ENCODE results near the gene MAPK10. TPM values are rescaled to one million over a fixed set of nuclear protein-coding genes. Genes with fewer than 3 reads are reported as not detected.

Gene MAPK10
- total RNA-seq, 6 experiments from 2014 or later, result 0.74 to 1.9 (median 1.6) TPM

DNA sequence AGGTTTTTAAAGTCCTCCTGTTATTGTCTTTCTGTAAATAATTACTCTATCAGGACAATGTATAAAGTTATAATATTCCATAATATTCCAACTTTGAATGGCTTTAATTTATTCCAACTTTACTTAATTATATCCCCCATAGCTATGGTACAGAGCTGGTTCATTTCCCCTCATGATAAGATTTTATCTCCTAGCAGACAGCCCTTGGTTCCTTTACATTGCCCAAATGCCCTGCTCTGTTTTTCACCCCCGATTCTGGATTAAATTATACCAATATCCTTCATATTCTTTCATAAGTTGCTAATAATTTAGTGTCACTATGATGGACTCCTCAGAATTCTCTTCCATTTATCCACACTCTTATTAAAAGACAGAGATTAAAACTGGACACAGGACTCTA lies 340.5 kb downstream of the MAPK10 start:
- intact Hi-C loops (cut with DNase I), result no loop called here
- 82% methylated on average over 1 of the region's 1 CpG for WGBS (ENCODE audit: insufficient coverage, low coverage, low lambda C conversion rate, missing lambda C conversion rate)
- ATAC-seq, result no peak

DNA sequence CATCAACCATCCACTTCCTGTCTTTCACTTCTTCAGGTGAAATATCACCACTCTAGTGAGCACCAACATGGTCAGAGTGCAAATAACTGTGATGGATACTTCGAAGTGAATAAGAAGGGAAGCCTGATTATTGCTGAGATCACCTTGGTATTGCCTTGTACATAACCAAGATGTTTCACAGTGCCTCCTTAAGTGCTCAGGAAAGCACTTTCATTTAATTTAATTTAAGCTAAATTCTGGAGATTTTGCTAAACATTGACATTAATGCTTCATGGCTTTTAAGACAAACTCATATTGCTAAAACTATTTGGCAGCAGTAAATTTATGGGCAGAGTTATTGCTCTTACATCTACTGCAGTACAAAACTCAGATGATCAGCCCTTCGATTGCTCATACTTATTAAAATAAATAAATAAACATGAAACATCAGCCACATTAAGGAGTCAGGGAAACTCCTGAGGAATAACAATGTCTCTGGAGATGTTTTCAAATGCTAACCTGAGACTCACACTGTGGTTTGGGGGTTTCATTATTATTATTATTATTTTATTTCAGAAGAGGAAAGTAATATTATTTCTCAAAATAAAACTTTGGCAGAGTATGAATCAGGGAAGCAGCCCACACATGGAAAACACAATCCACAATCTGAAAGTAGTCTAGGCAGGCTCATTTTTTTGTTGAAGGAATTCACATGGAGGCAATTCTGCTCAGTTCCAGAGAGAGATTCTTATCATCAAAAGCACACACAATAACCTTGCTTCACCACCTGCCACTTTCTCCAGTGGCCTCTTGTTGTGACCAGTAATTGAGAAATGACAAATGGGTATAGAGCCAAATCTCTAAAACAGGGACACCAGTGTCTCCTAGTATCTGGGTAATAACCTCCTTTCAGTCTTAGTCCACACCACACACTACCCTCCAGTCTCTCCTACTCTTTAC lies 344.2 kb downstream of the MAPK10 start:
- no peaks in the 10 kb centered on the region for H3K27me3 ChIP-seq
- no peaks in the 10 kb centered on the region for H3K36me3 ChIP-seq
- intact Hi-C loops (cut with DNase I), result no loop called here
- H3K4me3 ChIP-seq, result no peak overlapping the region
- no peak for TF ChIP-seq POLR2A (IDR thresholded peaks at IDR 0.05)
- TF ChIP-seq, protein P1, sequence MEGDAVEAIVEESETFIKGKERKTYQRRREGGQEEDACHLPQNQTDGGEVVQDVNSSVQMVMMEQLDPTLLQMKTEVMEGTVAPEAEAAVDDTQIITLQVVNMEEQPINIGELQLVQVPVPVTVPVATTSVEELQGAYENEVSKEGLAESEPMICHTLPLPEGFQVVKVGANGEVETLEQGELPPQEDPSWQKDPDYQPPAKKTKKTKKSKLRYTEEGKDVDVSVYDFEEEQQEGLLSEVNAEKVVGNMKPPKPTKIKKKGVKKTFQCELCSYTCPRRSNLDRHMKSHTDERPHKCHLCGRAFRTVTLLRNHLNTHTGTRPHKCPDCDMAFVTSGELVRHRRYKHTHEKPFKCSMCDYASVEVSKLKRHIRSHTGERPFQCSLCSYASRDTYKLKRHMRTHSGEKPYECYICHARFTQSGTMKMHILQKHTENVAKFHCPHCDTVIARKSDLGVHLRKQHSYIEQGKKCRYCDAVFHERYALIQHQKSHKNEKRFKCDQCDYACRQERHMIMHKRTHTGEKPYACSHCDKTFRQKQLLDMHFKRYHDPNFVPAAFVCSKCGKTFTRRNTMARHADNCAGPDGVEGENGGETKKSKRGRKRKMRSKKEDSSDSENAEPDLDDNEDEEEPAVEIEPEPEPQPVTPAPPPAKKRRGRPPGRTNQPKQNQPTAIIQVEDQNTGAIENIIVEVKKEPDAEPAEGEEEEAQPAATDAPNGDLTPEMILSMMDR (IDR thresholded peaks at IDR 0.05), result no peak
- DNase-seq, result no peak
- WGBS (ENCODE audit: insufficient coverage, low coverage, low lambda C conversion rate, missing lambda C conversion rate), result 66% methylated on average over 2 of the region's 2 CpGs
- no peaks in the 10 kb centered on the region for H3K9me3 ChIP-seq
- no peak overlapping the region for H3K27ac ChIP-seq
- no peaks in the 10 kb centered on the region for H3K4me1 ChIP-seq
- no peak for ATAC-seq

More for the DNA sequence above, 340.5 kb downstream of the MAPK10 start:
- Histone ChIP-seq H3K27me3 (no peaks in the 10 kb centered on the region), H3K36me3 (no peaks in the 10 kb centered on the region), H3K4me1 (no peaks in the 10 kb centered on the region), H3K9me3 (no peaks in the 10 kb centered on the region), H3K27ac (no peak overlapping the region), H3K4me3 (no peak overlapping the region)
- TF ChIP-seq, protein P1 (IDR thresholded peaks at IDR 0.05), result no peak
- no peak for TF ChIP-seq POLR2A (IDR thresholded peaks at IDR 0.05)
- DNase-seq, result no peak

DNA sequence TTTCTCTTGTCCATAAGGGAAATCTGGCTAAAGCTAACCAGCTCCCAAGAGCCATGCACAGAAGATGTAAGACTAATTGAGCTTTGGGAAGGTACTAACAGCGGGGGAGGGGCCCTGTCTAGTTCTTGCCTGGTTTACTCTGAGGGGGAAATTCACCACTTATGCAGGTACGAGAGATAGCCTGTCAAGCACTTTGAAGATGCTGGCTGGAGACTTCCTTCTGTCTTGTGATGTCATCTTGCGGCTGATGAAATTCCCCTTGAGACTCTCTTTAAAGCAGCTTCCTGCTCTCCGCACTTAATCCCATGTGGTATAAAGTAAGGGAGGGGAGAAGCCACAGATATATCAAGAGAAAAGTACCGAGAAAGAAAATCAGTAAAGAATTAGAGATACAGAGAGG lies 345.3 kb downstream of the MAPK10 start:
- ATAC-seq, result no peak
- no peak for TF ChIP-seq POLR2A (IDR thresholded peaks at IDR 0.05)
- TF ChIP-seq, protein P1 (IDR thresholded peaks at IDR 0.05), result no peak
- Histone ChIP-seq H3K9me3 (no peaks in the 10 kb centered on the region), H3K4me3 (no peak overlapping the region), H3K27me3 (no peaks in the 10 kb centered on the region), H3K4me1 (no peaks in the 10 kb centered on the region), H3K36me3 (no peaks in the 10 kb centered on the region), H3K27ac (no peak overlapping the region)
- intact Hi-C loops (cut with DNase I), result no loop called here
- 62% methylated on average over 5 of the region's 5 CpGs for WGBS (ENCODE audit: insufficient coverage, low coverage, low lambda C conversion rate, missing lambda C conversion rate)
- DNase-seq, result no peak

DNA sequence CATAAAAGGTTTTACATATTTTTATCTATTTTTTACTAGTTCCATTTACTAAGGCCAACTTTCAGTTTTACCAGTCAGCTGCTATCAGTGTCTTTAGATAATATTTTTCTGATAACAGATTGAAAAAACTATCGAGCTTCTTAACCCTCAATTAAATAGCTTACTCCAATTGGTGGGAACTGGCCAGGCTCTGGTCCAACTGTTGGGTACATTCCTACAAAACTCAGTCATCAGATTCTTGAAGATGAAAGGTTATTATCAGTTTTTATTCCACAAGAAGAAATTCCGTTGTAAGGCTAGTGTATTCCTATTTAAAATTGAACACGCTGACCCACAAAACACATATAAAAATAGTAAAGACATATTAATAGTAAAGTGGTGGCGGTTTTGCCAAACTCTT lies 346.2 kb downstream of the MAPK10 start:
- DNase-seq, result no peak
- H3K27ac ChIP-seq, result no peak overlapping the region
- no peaks in the 10 kb centered on the region for H3K27me3 ChIP-seq
- H3K9me3 ChIP-seq, result no peaks in the 10 kb centered on the region
- no peak for ATAC-seq
- H3K4me3 ChIP-seq, result no peak overlapping the region
- no peaks in the 10 kb centered on the region for H3K4me1 ChIP-seq
- H3K36me3 ChIP-seq, result no peaks in the 10 kb centered on the region
- 68% methylated on average over 4 of the region's 4 CpGs for WGBS (ENCODE audit: insufficient coverage, low coverage, low lambda C conversion rate, missing lambda C conversion rate)
- TF ChIP-seq POLR2A (IDR thresholded peaks at IDR 0.05), result no peak
- TF ChIP-seq, protein P1 (IDR thresholded peaks at IDR 0.05), result no peak
- intact Hi-C loops (cut with DNase I), result no loop called here
